Mesendoderm (in vitro differentiated cells): ENCODE data around the gene GBX1.

Experiments used
- DNase-seq: peaks from one replicate; pipeline ENCODE4 v3.0.0; 2013
- H2AK5ac ChIP-seq: 2 replicates; pipeline ENCODE4 v1.6.1; 2013; ENCODE audit warnings: low read length, inconsistent platforms
- H2BK120ac ChIP-seq: 2 replicates; pipeline ENCODE4 v1.6.1; 2013; ENCODE audit warnings: low read depth, mild to moderate bottlenecking, low read length, moderate library complexity, mixed read lengths
- H2BK15ac ChIP-seq: replicated peaks from 2 replicates; pipeline ENCODE4 v1.6.1; 2013; ENCODE audit warnings: low read depth, mild to moderate bottlenecking, moderate library complexity
- H2BK5ac ChIP-seq: 2 replicates; pipeline ENCODE4 v1.6.1; 2013; ENCODE audit warnings: low read length, inconsistent platforms
- H3K18ac ChIP-seq: 2 replicates; pipeline ENCODE4 v1.6.1; 2013; ENCODE audit warnings: mild to moderate bottlenecking, low read length, mixed read lengths
- H3K23ac ChIP-seq: one replicate; pipeline ENCODE4 v1.6.1; 2013; ENCODE audit warnings: low read length
- H3K27ac ChIP-seq: 2 replicates; pipeline ENCODE4 v1.5.1; 2013; ENCODE audit warnings: low read depth, mild to moderate bottlenecking, inconsistent platforms, low read length, moderate library complexity
- H3K27me3 ChIP-seq: 2 replicates; pipeline ENCODE4 v1.6.1; 2013; ENCODE audit warnings: low read length, control low read depth, mild to moderate bottlenecking, inconsistent platforms; ENCODE audit not compliant: insufficient read depth, poor library complexity
- H3K36me3 ChIP-seq: 2 replicates; pipeline ENCODE4 v1.6.1; 2013; ENCODE audit warnings: low read length, inconsistent platforms; ENCODE audit not compliant: control insufficient read depth, insufficient read depth
- H3K4ac ChIP-seq: one replicate; pipeline ENCODE4 v1.6.1; 2013; ENCODE audit warnings: low read depth, mild to moderate bottlenecking, low read length, moderate library complexity
- H3K4me1 ChIP-seq: 2 replicates; pipeline ENCODE4 v1.6.1; 2013; ENCODE audit warnings: low read depth, low read length, inconsistent platforms; ENCODE audit not compliant: control insufficient read depth
- H3K4me2 ChIP-seq: 2 replicates; pipeline ENCODE4 v1.6.1; 2013; ENCODE audit warnings: low read length
- H3K4me3 ChIP-seq: 2 replicates; pipeline ENCODE4 v1.5.1; 2013; ENCODE audit warnings: mild to moderate bottlenecking, low read length
- H3K56ac ChIP-seq: one replicate; pipeline ENCODE4 v1.6.1; 2013; ENCODE audit warnings: low read length
- H3K79me1 ChIP-seq: 2 replicates; pipeline ENCODE4 v1.6.1; 2013; ENCODE audit warnings: low read length, inconsistent platforms
- H3K79me2 ChIP-seq: 2 replicates; pipeline ENCODE4 v1.6.1; 2013; ENCODE audit warnings: mild to moderate bottlenecking, low read length; ENCODE audit not compliant: control insufficient read depth, insufficient read depth
- H3K9ac ChIP-seq: 2 replicates; pipeline ENCODE4 v1.6.1; 2013; ENCODE audit warnings: low read length, inconsistent platforms
- H4K5ac ChIP-seq: one replicate; pipeline ENCODE4 v1.6.1; 2013; ENCODE audit warnings: low read length
- H4K8ac ChIP-seq: one replicate; pipeline ENCODE4 v1.6.1; 2013; ENCODE audit warnings: low read depth, mild to moderate bottlenecking, control low read depth, low read length, moderate library complexity
- WGBS: extraction: QIAGEN DNeasy Blood & Tissue Kit; methylation state at CpG from one replicate; pipeline ENCODE4 v1.1.7; 2013; ENCODE audit warnings: low lambda C conversion rate, missing lambda C conversion rate; ENCODE audit not compliant: insufficient coverage; ENCODE audit errors: extremely low coverage; 5-methylcytosine and 5-hydroxymethylcytosine counted together

GBX1 gene

GRCh38 chr7:151198945-151199848 is 31.7 kb upstream of the GBX1 start:
- Histone ChIP-seq H4K8ac (no peak overlapping the region), H2BK120ac (no peak overlapping the region), H3K36me3 (no peaks in the 10 kb centered on the region), H3K79me1 (no peaks in the 10 kb centered on the region), H3K56ac (peak overlapping the region; percentile 65), H3K4me2 (no peak overlapping the region), H3K4me1 (no peaks in the 10 kb centered on the region), H3K18ac (no peak overlapping the region), H3K23ac (no peak overlapping the region), H3K27me3 (no peaks in the 10 kb centered on the region), H3K4me3 (no peak overlapping the region), H3K27ac (no peak overlapping the region), H3K4ac (no peak overlapping the region), H2BK15ac (no peak overlapping the region), H4K5ac (no peak overlapping the region), H2AK5ac (no peak overlapping the region), H3K79me2 (no peaks in the 10 kb centered on the region), H3K9ac (no peak overlapping the region), H2BK5ac (no peak overlapping the region)
- WGBS, result no CpG with 5 or more reads among the region's 30 CpGs
- DNase-seq, result peak; percentile 73

- DNase-seq, result no peak
- H4K8ac ChIP-seq, result no peak overlapping the region
- H2BK5ac ChIP-seq, result no peak overlapping the region
- H3K4me3 ChIP-seq, result no peak overlapping the region
- H3K23ac ChIP-seq, result no peak overlapping the region
- H4K5ac ChIP-seq, result no peak overlapping the region
- no peaks in the 10 kb centered on the region for H3K36me3 ChIP-seq
- H3K79me1 ChIP-seq, result no peaks in the 10 kb centered on the region
- H3K27ac ChIP-seq, result no peak overlapping the region
- H3K79me2 ChIP-seq, result no peaks in the 10 kb centered on the region
- H3K4me1 ChIP-seq, result no peaks in the 10 kb centered on the region
- no peak overlapping the region for H2BK120ac ChIP-seq
- H3K27me3 ChIP-seq, result no peaks in the 10 kb centered on the region
- no peak overlapping the region for H2BK15ac ChIP-seq
- no peak overlapping the region for H3K9ac ChIP-seq
- no peak overlapping the region for H3K56ac ChIP-seq
- no peak overlapping the region for H3K4me2 ChIP-seq
- no peak overlapping the region for H3K4ac ChIP-seq
- H3K18ac ChIP-seq, result no peak overlapping the region
- H2AK5ac ChIP-seq, result no peak overlapping the region
These were observed 30.4 kb upstream of the GBX1 start for GRCh38 chr7:151197932-151198331.

GRCh38 chr7:151195616-151196450 is 28.3 kb upstream of the GBX1 start:
- peak; percentile 42 for DNase-seq
- Histone ChIP-seq H3K4me1 (no peaks in the 10 kb centered on the region), H3K36me3 (no peaks in the 10 kb centered on the region), H2BK15ac (no peak overlapping the region), H4K8ac (no peak overlapping the region), H3K4me2 (no peak overlapping the region), H3K4ac (no peak overlapping the region), H2BK120ac (no peak overlapping the region), H3K79me1 (no peaks in the 10 kb centered on the region), H4K5ac (no peak overlapping the region), H3K27me3 (no peaks in the 10 kb centered on the region), H3K56ac (no peak overlapping the region), H3K23ac (no peak overlapping the region), H3K4me3 (no peak overlapping the region), H2AK5ac (no peak overlapping the region), H3K9ac (no peak overlapping the region), H2BK5ac (no peak overlapping the region), H3K18ac (no peak overlapping the region), H3K79me2 (no peaks in the 10 kb centered on the region), H3K27ac (no peak overlapping the region)
- WGBS, result no CpG with 5 or more reads among the region's 19 CpGs

- Histone ChIP-seq H3K18ac (no peak overlapping the region), H3K23ac (no peak overlapping the region), H3K27ac (no peak overlapping the region), H3K4me3 (no peak overlapping the region), H3K4ac (no peak overlapping the region), H4K5ac (no peak overlapping the region), H3K56ac (no peak overlapping the region), H3K27me3 (no peaks in the 10 kb centered on the region), H3K79me1 (no peaks in the 10 kb centered on the region), H3K9ac (no peak overlapping the region), H4K8ac (no peak overlapping the region), H3K36me3 (no peaks in the 10 kb centered on the region), H3K4me1 (no peaks in the 10 kb centered on the region), H2BK5ac (no peak overlapping the region), H3K4me2 (no peak overlapping the region), H3K79me2 (no peaks in the 10 kb centered on the region), H2AK5ac (no peak overlapping the region), H2BK15ac (no peak overlapping the region), H2BK120ac (no peak overlapping the region)
- DNase-seq, result no peak
- WGBS, result no CpG with 5 or more reads among the region's 7 CpGs
These were observed 26.7 kb upstream of the GBX1 start for GRCh38 chr7:151194188-151194587.

- H3K9ac ChIP-seq, result no peak overlapping the region
- no peaks in the 10 kb centered on the region for H3K27me3 ChIP-seq
- H3K27ac ChIP-seq, result no peak overlapping the region
- H3K4me2 ChIP-seq, result no peak overlapping the region
- no peak overlapping the region for H2AK5ac ChIP-seq
- H3K23ac ChIP-seq, result no peak overlapping the region
- no peak overlapping the region for H2BK15ac ChIP-seq
- H3K4ac ChIP-seq, result no peak overlapping the region
- no peak overlapping the region for H3K4me3 ChIP-seq
- H3K79me1 ChIP-seq, result no peaks in the 10 kb centered on the region
- H3K79me2 ChIP-seq, result no peaks in the 10 kb centered on the region
- H2BK120ac ChIP-seq, result no peak overlapping the region
- no peak overlapping the region for H4K8ac ChIP-seq
- H3K4me1 ChIP-seq, result no peaks in the 10 kb centered on the region
- no peak overlapping the region for H4K5ac ChIP-seq
- no CpG with 5 or more reads among the region's 14 CpGs for WGBS
- H2BK5ac ChIP-seq, result no peak overlapping the region
- H3K56ac ChIP-seq, result no peak overlapping the region
- DNase-seq, result no peak
- no peak overlapping the region for H3K18ac ChIP-seq
- H3K36me3 ChIP-seq, result no peaks in the 10 kb centered on the region
These were observed 25.9 kb upstream of the GBX1 start for GRCh38 chr7:151193203-151193978.
